ENCODE measurements around the gene UCN2.

The UCN2 gene

DNA sequence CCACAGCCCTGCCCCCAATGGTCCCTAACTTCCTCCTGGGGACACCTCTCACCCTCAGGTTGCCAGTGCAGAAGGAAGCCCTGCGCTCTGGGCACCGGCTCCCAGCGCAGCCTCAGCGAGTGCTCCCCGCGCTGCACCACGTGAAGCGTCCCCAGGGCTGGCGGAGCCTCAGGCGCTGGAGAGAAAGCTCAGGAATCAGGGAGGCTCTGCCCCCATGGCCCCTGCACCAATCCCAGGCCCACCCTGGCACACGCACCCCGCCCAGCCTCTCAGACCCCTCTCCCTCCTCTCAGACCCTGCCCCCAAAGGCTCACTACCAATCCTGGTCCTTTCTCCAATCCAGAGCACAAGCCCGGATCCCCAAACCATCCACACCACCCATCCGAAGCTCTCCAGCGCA, 24.6 kb upstream of the UCN2 start:
- DNase-seq, result no peak

- DNase-seq, result no peak
Observed at GRCh38 chr3:48587686-48588085, 24.1 kb upstream of the UCN2 start.

- no peak for DNase-seq
Observed at GRCh38 chr3:48585411-48585810, 21.8 kb upstream of the UCN2 start.

DNA sequence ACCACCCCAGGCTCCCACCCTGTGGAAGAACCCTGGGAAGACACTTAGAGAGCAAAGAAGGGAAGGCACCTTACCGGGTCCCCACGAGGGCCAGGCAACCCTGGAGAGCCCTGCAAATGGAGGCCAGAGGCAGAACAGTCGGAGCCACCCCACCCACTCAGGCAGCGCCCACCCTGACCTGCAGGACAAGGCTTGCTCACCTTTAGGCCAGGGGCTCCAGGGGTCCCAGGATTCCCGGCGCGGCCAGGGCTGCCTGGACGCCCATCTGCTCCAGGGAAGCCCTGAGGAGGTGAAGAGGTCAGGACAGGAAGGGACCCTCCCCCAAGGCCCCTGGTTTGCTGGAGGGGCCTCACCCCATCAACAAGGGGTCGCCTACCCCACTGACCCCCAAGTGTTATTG, 21.3 kb upstream of the UCN2 start:
- no peak for DNase-seq

GRCh38 chr3:48581621-48582481, 18.3 kb upstream of the UCN2 start:
- DNase-seq, result no peak

- DNase-seq, result no peak
Observed at GRCh38 chr3:48576647-48577046, 13.1 kb upstream of the UCN2 start.

GRCh38 chr3:48575366-48575765, 11.8 kb upstream of the UCN2 start:
- no peak for DNase-seq

GRCh38 chr3:48573973-48574585, 10.5 kb upstream of the UCN2 start:
- DNase-seq, result no peak

- DNase-seq, result no peak
Observed at GRCh38 chr3:48572517-48572916, 8.9 kb upstream of the UCN2 start.

DNA sequence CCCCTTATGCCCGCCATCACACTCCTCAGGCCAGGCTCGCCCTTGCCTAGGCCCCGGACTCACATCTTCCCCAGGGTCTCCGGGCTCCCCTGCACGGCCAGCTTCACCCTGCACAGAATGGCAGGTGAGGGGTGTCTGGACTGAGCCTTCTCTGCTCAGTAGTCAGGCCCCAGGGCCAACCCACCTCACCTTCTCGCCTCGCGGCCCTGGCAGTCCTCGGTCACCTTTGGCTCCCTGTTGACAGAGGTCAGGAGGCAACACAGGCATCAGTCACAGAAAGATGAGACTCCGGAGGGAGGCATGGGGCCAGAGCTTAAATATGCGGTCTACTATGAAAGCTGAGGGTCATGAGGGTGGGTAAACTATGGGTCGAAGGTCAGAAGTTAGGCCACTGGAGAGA, 8.4 kb upstream of the UCN2 start:
- DNase-seq, result no peak

GRCh38 chr3:48569808-48570450, 6.3 kb upstream of the UCN2 start:
- no peak for DNase-seq

DNA sequence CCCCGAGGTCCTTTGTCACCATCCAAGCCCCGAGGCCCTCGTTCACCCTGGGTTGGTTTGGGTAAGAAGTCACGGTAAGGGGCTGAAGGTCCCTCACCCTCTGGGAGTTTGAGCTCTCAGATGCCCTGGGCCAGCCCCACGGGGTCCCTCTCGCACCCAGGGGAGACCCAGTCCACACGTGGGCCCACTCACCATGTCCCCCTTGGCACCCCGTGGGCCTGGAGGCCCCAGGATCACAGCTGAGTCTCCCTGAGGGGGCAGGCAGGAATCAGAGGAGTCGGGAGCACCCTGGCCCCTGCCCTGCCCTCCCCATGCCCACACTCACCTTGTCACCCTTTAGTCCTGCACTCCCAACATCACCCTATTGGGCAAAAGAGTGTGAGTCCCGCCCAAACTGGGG, 5.8 kb upstream of the UCN2 start:
- no peak for DNase-seq

GRCh38 chr3:48568476-48568875, 4.9 kb upstream of the UCN2 start:
- DNase-seq, result no peak

GRCh38 chr3:48567500-48567899, 3.9 kb upstream of the UCN2 start:
- no peak for DNase-seq

DNA sequence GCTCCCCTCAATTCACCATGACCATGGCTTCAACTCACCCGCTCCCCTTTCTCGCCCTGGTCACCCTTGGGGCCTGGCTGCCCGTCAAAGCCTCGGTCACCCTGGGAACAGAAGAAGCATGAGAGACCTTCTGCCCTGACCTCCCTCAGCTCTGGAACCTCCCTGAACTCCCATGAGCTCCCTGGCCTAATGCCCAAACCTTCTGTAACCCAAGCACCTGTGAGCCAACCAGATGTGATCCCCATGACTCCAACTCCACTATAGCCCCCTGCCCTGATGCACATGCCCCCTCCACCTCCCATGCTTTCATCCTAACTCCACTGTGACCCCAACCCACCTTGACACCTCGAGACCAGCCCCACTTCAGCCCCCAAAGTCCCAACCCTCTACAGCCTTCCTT, 3.5 kb upstream of the UCN2 start:
- DNase-seq, result no peak

GRCh38 chr3:48566401-48566760, 2.8 kb upstream of the UCN2 start:
- DNase-seq, result no peak

GRCh38 chr3:48565591-48566400, 2.2 kb upstream of the UCN2 start:
- DNase-seq, result no peak

GRCh38 chr3:48565186-48565585, 1.6 kb upstream of the UCN2 start:
- DNase-seq, result no peak

GRCh38 chr3:48564667-48565066, 1.1 kb upstream of the UCN2 start:
- no peak for DNase-seq

DNA sequence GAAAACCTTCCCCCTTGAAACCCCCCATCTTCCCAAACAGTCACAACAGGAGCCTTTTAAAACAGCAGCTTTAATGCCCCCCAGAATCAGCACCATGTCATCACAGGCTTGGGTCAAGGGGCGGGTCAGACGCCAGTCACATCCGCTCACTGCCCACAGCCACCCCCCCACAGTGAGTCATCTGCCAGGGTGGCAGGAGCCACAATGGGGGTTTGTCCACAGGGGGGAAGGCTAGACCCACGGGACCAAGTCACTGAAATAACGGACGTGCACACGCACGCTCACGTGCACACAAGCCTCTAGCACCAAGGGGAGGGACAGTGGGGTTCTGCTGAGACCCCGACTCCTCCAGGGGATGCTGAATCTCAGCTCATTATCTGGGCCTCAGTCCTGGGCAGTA, 441 bp upstream of the UCN2 start:
- DNase-seq, result no peak

DNA sequence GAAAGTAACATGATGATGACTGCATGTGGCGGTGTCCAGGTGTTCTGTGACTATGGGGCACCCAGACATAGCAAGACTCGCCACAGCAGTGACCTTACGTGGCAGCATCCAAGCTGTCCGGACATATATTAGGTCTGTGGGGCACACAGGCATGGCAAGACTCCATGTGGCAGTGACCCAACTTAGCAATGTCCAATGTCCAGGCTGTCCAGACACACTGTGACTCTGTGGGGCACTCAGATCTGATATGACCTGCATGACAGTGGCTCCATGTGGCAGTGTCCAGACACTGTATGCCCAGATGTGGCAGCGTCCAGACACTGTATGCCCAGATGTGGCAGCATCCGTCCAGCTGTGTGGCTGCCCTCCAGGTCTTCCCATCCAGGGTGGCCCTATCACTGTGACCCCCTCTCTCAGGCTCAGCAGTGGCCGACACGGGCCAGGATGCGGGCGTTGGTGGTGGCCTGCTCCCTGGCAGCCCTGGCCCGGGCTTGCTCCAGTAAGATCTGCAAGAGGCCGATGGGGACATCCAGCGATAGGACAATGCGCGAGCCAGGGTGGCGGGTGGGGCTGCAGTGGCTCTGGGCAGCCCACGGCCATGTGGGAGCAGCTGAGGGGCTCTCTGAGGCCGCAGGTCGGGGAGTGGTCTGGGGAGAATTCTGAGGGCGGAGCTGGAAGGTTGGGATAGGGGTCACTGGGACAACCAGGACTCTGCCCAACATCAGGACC, 1.1 kb downstream of the UCN2 start:
- no peak for DNase-seq

DNA sequence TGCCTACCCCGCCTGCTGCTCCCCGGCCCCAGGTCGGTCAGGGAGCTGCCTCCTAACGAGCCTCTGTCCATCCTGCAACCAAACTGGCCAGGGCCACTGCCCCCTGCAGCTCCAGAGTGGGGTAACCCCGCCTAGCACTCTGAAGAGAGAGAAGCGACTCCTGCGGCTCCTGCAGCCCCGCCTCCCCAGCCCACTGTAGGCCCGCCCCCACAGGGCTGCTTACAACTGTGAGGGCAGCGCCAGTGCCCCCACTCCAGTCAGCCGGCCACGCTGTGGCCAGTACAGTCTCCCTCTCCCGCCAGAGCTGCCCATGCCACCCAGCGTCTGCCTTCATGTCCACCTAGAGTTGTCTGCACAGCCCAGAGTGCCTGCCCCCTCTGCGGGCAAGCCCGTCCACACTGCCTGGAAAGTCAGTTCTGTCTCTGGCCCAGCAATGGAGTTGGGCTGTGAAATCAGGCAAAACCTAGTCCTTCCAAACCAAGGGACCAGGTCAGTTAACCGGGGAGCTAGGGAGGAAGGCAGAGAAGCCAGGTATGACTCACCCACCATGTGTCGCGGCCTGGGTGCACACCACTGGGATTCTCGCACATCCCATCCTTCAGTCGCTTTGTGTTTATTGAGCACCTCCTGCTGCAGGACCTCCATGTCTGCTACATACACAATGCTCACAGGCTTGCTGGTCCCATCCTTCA, 2.4 kb downstream of the UCN2 start:
- no peak for DNase-seq
